Urinary bladder (tissue), 4 donors: ENCODE data around the gene EXOSC3. TPM values are rescaled to one million over a fixed set of nuclear protein-coding genes. Genes with fewer than 3 reads are reported as not detected.
A peak's percentile ranks its signal among the peaks of the same experiment; 100 is the strongest.
"Not testable (repeated sequence)": the region's sequence is repeated elsewhere in the genome, so short reads cannot be mapped to it uniquely, and the experiment has no call there.

Source experiments
- DNase-seq: peaks from one replicate; pipeline ENCODE4 v3.0.0-alpha.2; 2015; ENCODE audit errors: extremely low spot score
- H3K27ac ChIP-seq: one replicate; pipeline ENCODE4 v1.5.1; 2013; ENCODE audit warnings: low read depth, mild to moderate bottlenecking, moderate library complexity
- H3K36me3 ChIP-seq: one replicate; pipeline ENCODE4 v1.6.1; 2013; ENCODE audit warnings: mild to moderate bottlenecking, moderate library complexity; ENCODE audit not compliant: insufficient read depth
- H3K4me1 ChIP-seq: one replicate; pipeline ENCODE4 v1.6.1; 2013; ENCODE audit warnings: mild to moderate bottlenecking, moderate library complexity; ENCODE audit not compliant: insufficient read depth
- H3K4me3 ChIP-seq: one replicate; pipeline ENCODE4 v1.5.1; 2013; ENCODE audit warnings: low read depth, low read length
- WGBS: extraction: QIAGEN DNeasy Blood & Tissue Kit; methylation state at CpG from one replicate; pipeline ENCODE4 v1.1.7; 2013; 5-methylcytosine and 5-hydroxymethylcytosine counted together
- polyA plus RNA-seq: library from polyadenylated mRNA; stranded (reverse); fragments of 200-250 nt; gene quantifications from one replicate; pipeline ENCODE4 v1.2.3, GENCODE V29; 2013
- total RNA-seq: library from RNA; depleted of rRNA; stranded (reverse); fragments of >200 nt; gene quantifications from one replicate; pipeline ENCODE4 v1.2.3, GENCODE V29; 2014
- donor health status: healthy with polysubstance abuse.
- donor health status: healthy.

Gene EXOSC3
- total and polyA plus RNA-seq, 2 donors: 28.4 to 45.2 TPM

DNA sequence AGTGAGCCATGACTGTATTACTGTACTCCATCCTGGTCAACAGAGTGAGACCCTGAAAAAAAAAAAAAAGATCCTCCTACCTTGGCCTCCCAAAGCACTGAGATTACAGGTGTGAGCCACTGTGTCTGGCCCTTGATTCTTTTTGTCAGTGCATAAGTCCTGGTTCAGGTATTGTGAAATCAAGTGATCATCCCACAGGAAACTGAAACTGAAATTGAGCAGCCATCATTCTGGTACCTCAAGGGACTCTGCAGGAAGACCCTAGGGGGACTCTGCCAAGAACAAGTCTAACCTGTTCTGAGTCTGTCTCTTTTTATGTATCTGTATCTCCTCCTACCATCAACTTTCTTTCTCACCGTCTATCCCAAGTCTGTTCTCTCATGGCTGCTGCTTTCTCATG is 13.8 kb upstream of the EXOSC3 start:
- WGBS: 75% methylated on average over 1 of the region's 1 CpG

GRCh38 chr9:37796232-37796631 is 11.4 kb upstream of the EXOSC3 start:
- H3K27ac ChIP-seq: no peak overlapping the region
- 70% methylated on average over 2 of the region's 2 CpGs for WGBS
- DNase-seq: no peak
- no peaks in the 10 kb centered on the region for H3K4me1 ChIP-seq
- no peaks in the 10 kb centered on the region for H3K36me3 ChIP-seq
- no peak overlapping the region for H3K4me3 ChIP-seq

More for the DNA sequence above, 13.8 kb upstream of the EXOSC3 start:
- no peak for DNase-seq
- Histone ChIP-seq H3K4me1 (no peaks in the 10 kb centered on the region), H3K4me3 (no peak overlapping the region), H3K27ac (no peak overlapping the region), H3K36me3 (no peaks in the 10 kb centered on the region)

- H3K4me3 ChIP-seq: no peak overlapping the region
- H3K36me3 ChIP-seq: no peaks in the 10 kb centered on the region
- no peak overlapping the region for H3K27ac ChIP-seq
- H3K4me1 ChIP-seq: no peaks in the 10 kb centered on the region
- DNase-seq: no peak
- WGBS: 75% methylated on average over 5 of the region's 5 CpGs
These were observed 7.3 kb upstream of the EXOSC3 start for GRCh38 chr9:37792122-37792521.

- Histone ChIP-seq H3K4me1 (no peaks in the 10 kb centered on the region), H3K36me3 (no peaks in the 10 kb centered on the region), H3K4me3 (no peak overlapping the region), H3K27ac (no peak overlapping the region)
- DNase-seq: no peak
- 98% methylated on average over 2 of the region's 2 CpGs for WGBS
These were observed 5.2 kb upstream of the EXOSC3 start for GRCh38 chr9:37790096-37790495.

DNA sequence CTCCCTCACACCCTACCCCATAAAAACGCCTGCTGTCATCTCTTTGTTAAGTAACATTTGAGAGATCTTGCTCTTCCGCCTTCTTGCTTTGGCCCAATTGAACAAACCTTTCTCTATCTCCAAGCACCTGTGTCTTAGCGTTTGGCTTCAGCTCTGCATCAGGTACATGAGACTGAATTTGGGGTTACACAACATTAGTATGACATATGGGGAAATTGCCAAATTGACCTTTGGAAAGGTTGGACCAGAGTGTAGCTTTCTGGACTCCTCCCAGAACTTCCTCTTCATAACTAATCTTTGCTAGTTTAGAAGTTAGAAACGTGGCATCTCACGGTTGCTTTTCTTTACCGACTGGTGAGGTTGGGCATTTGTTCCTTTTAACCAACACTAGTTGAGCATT is 3.5 kb upstream of the EXOSC3 start:
- no peak for DNase-seq
- 83% methylated on average over 6 of the region's 6 CpGs for WGBS
- Histone ChIP-seq H3K4me1 (no peaks in the 10 kb centered on the region), H3K36me3 (no peaks in the 10 kb centered on the region), H3K27ac (no peak overlapping the region), H3K4me3 (no peak overlapping the region)

GRCh38 chr9:37787059-37787458 is 2.2 kb upstream of the EXOSC3 start:
- 47% methylated on average over 45 of the region's 45 CpGs for WGBS
- no peak overlapping the region for H3K27ac ChIP-seq
- no peak overlapping the region for H3K4me3 ChIP-seq
- H3K36me3 ChIP-seq: no peaks in the 10 kb centered on the region
- no peak for DNase-seq
- no peaks in the 10 kb centered on the region for H3K4me1 ChIP-seq

- Histone ChIP-seq H3K4me3 (peak overlapping the region; percentile 79), H3K27ac (no peak overlapping the region), H3K4me1 (no peaks in the 10 kb centered on the region), H3K36me3 (no peaks in the 10 kb centered on the region)
- 1% methylated on average over 6 of the region's 6 CpGs for WGBS
- no peak for DNase-seq
These were observed 611 bp downstream of the EXOSC3 start for GRCh38 chr9:37784291-37784615.

DNA sequence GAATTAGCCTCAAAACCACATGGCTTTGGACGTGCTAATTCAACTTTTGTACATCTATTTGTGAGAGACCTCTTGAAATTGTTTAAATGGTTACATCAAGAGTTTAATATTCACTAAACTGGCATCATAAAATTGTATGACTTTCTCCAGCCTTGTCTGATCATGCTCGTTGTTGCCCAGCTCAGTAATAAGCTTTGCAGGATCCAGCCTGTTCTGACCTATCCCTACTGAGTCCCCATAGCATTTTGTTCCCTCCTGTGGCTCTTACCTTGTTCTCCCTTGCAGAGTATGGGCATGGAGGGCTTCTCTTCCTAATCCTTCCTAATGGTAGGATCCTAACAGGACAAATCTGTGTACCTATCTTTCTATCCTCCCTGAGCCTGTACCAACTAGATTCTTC is 6.3 kb downstream of the EXOSC3 start:
- WGBS: 74% methylated on average over 2 of the region's 2 CpGs
- no peak for DNase-seq
- Histone ChIP-seq H3K4me1 (no peaks in the 10 kb centered on the region), H3K4me3 (no peak overlapping the region), H3K27ac (no peak overlapping the region), H3K36me3 (no peaks in the 10 kb centered on the region)

GRCh38 chr9:37776328-37776727 is 8.5 kb downstream of the EXOSC3 start:
- no peaks in the 10 kb centered on the region for H3K36me3 ChIP-seq
- H3K27ac ChIP-seq: no peak overlapping the region
- DNase-seq: no peak
- no peaks in the 10 kb centered on the region for H3K4me1 ChIP-seq
- H3K4me3 ChIP-seq: no peak overlapping the region
- 91% methylated on average over 5 of the region's 5 CpGs for WGBS

- Histone ChIP-seq H3K4me1 (no peaks in the 10 kb centered on the region), H3K27ac (no peak overlapping the region), H3K4me3 (no peak overlapping the region), H3K36me3 (no peaks in the 10 kb centered on the region)
- no peak for DNase-seq
- WGBS: 100% methylated on average over 1 of the region's 1 CpG
These were observed 9.5 kb downstream of the EXOSC3 start for GRCh38 chr9:37775216-37775919.

- no peak for DNase-seq
- 95% methylated on average over 3 of the region's 3 CpGs for WGBS
- Histone ChIP-seq H3K4me3 (no peak overlapping the region), H3K27ac (no peak overlapping the region), H3K36me3 (no peaks in the 10 kb centered on the region), H3K4me1 (no peaks in the 10 kb centered on the region)
These were observed 14.9 kb downstream of the EXOSC3 start for GRCh38 chr9:37769995-37770394.

GRCh38 chr9:37769306-37769705 is 15.6 kb downstream of the EXOSC3 start:
- Histone ChIP-seq H3K4me3 (no peak overlapping the region), H3K27ac (no peak overlapping the region), H3K36me3 (no peaks in the 10 kb centered on the region), H3K4me1 (no peaks in the 10 kb centered on the region)
- no peak for DNase-seq
- WGBS: 92% methylated on average over 5 of the region's 5 CpGs

DNA sequence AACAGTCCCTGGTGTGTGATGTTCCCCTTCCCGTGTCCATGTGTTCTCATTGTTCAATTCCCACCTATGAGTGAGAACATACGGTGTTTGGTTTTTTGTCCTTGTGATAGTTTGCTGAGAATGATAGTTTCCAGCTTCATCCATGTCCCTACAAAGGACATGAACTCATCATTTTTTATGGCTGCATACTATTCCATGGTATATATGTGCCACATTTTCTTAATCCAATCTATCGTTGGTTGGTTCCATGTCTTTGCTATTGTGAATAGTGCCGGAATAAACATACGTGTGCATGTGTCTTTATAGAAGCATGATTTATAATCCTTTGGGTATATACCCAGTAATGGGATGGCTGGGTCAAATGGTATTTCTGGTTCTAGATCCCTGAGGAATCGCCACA is 19.6 kb downstream of the EXOSC3 start:
- H3K4me3 ChIP-seq, H3K36me3 ChIP-seq, H3K27ac ChIP-seq, H3K4me1 ChIP-seq, DNase-seq: not testable (repeated sequence)
- 86% methylated on average over 6 of the region's 6 CpGs for WGBS

DNA sequence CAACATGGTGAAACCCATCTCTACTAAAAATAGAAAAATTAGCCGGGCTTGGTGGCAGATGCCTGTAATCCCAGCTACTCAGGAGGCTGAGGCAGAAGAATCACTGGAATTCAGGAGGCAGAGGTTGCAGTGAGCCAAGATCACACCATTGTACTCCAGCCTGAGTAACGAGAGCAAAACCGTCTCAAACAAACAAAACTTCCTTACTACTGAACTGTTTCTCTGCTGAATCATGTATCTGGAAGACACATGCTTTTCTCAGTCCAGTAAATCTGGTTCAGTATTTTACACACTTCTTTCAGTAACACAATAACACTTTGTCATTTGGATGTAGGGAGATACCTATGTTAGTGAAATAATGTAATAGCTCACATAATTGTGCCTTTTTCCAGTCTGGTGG is 23.4 kb downstream of the EXOSC3 start:
- Histone ChIP-seq H3K27ac (no peak overlapping the region), H3K4me3 (no peak overlapping the region), H3K4me1 (no peaks in the 10 kb centered on the region), H3K36me3 (no peaks in the 10 kb centered on the region)
- 68% methylated on average over 3 of the region's 3 CpGs for WGBS
- no peak for DNase-seq
